ENCODE data around the gene HK2. TPM values are rescaled to one million over a fixed set of nuclear protein-coding genes. Genes with fewer than 3 reads are reported as not detected.

Gene HK2
- 3.9 and 9.8 TPM in 2 replicates for total RNA-seq

GRCh38 chr2:74833418-74834233 lies at the start of gene HK2:
Gene HK2 (plus strand): TSS chr2:74834127. CDS start chr2:74834581, 454 bp downstream.

Other genes starting within 250 kb of the HK2 start
- gene M1AP, start 185.8 kb upstream of the HK2 start, total RNA-seq = 1.1 and 1.3 TPM in 2 replicates
- gene SEMA4F, start 179.9 kb upstream of the HK2 start, total RNA-seq = 12.7 and 12.9 TPM in 2 replicates
- 16.5 and 18.3 TPM in 2 replicates for gene POLE4, start 124.5 kb downstream of the HK2 start, total RNA-seq